Measurements from ENCODE around the gene TDP2.
"Not testable (repeated sequence)": the region's sequence is repeated elsewhere in the genome, so short reads cannot be mapped to it uniquely, and the experiment has no call there.

Gene TDP2

GRCh38 chr6:24667378-24667803 is 692 bp upstream of the TDP2 start:
- no peak for TF ChIP-seq CTCF (IDR thresholded peaks at IDR 0.05; ENCODE audit: control insufficient read depth, insufficient read depth, low read depth, low read length, missing control alignments)
- H3K4me3 ChIP-seq (ENCODE audit: control insufficient read depth, low read depth, low read length), result peak overlapping the region; percentile 93
- DNase-seq (ENCODE audit: low read depth), result no peak

- TF ChIP-seq CTCF (IDR thresholded peaks at IDR 0.05; ENCODE audit: control insufficient read depth, insufficient read depth, low read depth, low read length, missing control alignments), result no peak
- H3K4me3 ChIP-seq (ENCODE audit: control insufficient read depth, low read depth, low read length), result peak overlapping the region; percentile 93
- DNase-seq (ENCODE audit: low read depth), result no peak
Observed at GRCh38 chr6:24666097-24666640, 530 bp downstream of the TDP2 start.

GRCh38 chr6:24664046-24664987 is 2.4 kb downstream of the TDP2 start:
- DNase-seq (ENCODE audit: low read depth), result no peak
- no peak for TF ChIP-seq CTCF (IDR thresholded peaks at IDR 0.05; ENCODE audit: control insufficient read depth, insufficient read depth, low read depth, low read length, missing control alignments)
- H3K4me3 ChIP-seq (ENCODE audit: control insufficient read depth, low read depth, low read length), result no peak overlapping the region

GRCh38 chr6:24663189-24663588 is 3.5 kb downstream of the TDP2 start:
- no peak for DNase-seq (ENCODE audit: low read depth)
- TF ChIP-seq CTCF (IDR thresholded peaks at IDR 0.05; ENCODE audit: control insufficient read depth, insufficient read depth, low read depth, low read length, missing control alignments), result no peak
- H3K4me3 ChIP-seq (ENCODE audit: control insufficient read depth, low read depth, low read length), result no peak overlapping the region

GRCh38 chr6:24662236-24662635 is 4.5 kb downstream of the TDP2 start:
- no peak for TF ChIP-seq CTCF (IDR thresholded peaks at IDR 0.05; ENCODE audit: control insufficient read depth, insufficient read depth, low read depth, low read length, missing control alignments)
- H3K4me3 ChIP-seq (ENCODE audit: control insufficient read depth, low read depth, low read length), result no peak overlapping the region

GRCh38 chr6:24661759-24662158 is 4.9 kb downstream of the TDP2 start:
- DNase-seq (ENCODE audit: low read depth); H3K4me3 ChIP-seq (ENCODE audit: control insufficient read depth, low read depth, low read length): not testable (repeated sequence)

More at GRCh38 chr6:24662236-24662635, 4.5 kb downstream of the TDP2 start:
- no peak for DNase-seq (ENCODE audit: low read depth)

- DNase-seq (ENCODE audit: low read depth), result no peak
- TF ChIP-seq CTCF (IDR thresholded peaks at IDR 0.05; ENCODE audit: control insufficient read depth, insufficient read depth, low read depth, low read length, missing control alignments), result no peak
- H3K4me3 ChIP-seq (ENCODE audit: control insufficient read depth, low read depth, low read length), result no peak overlapping the region
Observed at GRCh38 chr6:24660105-24660504, 6.6 kb downstream of the TDP2 start.
